Heart left ventricle (tissue), 13 donors: ENCODE measurements around the gene FADS6.

Experiments
- POLR2A ChIP-seq, 2 donors: fragments of 450-650 bp; IDR thresholded peaks; one replicate each; pipeline ENCODE4 v1.6.1; 2017; ENCODE audit warnings: antibody characterized with exemption in 2 of 2, mild to moderate bottlenecking in 2 of 2, moderate library complexity in 2 of 2
- TF ChIP-seq, protein P1 (sequence below), 12 donors: fragments of 200-600 bp; sonication (generic) in 4 of 12; IDR thresholded peaks; one replicate each; pipeline versions ENCODE4 v1.5.0 to v1.8.0; 2018 to 2022; ENCODE audit warnings: antibody characterized with exemption in 12 of 12, mild to moderate bottlenecking in 5 of 12
- donor health status: ischemic (EF 13 %, LVEDD 7.1; RV severe dilation, severe dysfunction).
- donor health status: DM: no; HTN: yes; CAD: no.
- donor health status: DM: no; HTN: no; CAD: no.
- donor health status: ischemic (EF 25% LVEDD 6.9; RV normal size, moderate dysfunction).
- donor health status: ischemic (EF 25% LVEDD 5.7; RV mildly dilated, moderate dysfunction).
- donor health status: ischemic (EF 35%, LVEDD 5.7; RV mildly dilated, moderate dysfunction).
- donor health status: nonischemic (EF 11% LVEDD 7.7; RV severe dilation, severe dysfunction).
- donor health status: DM: yes; HTN: yes; CAD: no.
- donor health status: PGD.
- donor health status: ischemic (EF 29% LVEDD 5.4; RV normal size, mild dysfunction).
- donor health status: nonischemic (EF 23%, LVEDD 6.1; RV moderate dilation, normal function).

GRCh38 chr17:74870512-74870911 lies 22.9 kb downstream of the FADS6 start:
- TF ChIP-seq, protein P1, sequence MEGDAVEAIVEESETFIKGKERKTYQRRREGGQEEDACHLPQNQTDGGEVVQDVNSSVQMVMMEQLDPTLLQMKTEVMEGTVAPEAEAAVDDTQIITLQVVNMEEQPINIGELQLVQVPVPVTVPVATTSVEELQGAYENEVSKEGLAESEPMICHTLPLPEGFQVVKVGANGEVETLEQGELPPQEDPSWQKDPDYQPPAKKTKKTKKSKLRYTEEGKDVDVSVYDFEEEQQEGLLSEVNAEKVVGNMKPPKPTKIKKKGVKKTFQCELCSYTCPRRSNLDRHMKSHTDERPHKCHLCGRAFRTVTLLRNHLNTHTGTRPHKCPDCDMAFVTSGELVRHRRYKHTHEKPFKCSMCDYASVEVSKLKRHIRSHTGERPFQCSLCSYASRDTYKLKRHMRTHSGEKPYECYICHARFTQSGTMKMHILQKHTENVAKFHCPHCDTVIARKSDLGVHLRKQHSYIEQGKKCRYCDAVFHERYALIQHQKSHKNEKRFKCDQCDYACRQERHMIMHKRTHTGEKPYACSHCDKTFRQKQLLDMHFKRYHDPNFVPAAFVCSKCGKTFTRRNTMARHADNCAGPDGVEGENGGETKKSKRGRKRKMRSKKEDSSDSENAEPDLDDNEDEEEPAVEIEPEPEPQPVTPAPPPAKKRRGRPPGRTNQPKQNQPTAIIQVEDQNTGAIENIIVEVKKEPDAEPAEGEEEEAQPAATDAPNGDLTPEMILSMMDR (IDR thresholded peaks at IDR 0.05) = no peak
- no peak for TF ChIP-seq POLR2A (IDR thresholded peaks at IDR 0.05)
